ENCODE results near the gene RAB1B. TPM values are rescaled to one million over a fixed set of nuclear protein-coding genes. Genes with fewer than 3 reads are reported as not detected.
"Not testable (repeated sequence)": the region's sequence is repeated elsewhere in the genome, so short reads cannot be mapped to it uniquely, and the experiment has no call there.

Gene RAB1B
- total RNA-seq, 2 experiments from 2014 or later: 146 to 150 TPM

GRCh38 chr11:66275396-66275795 lies 7.0 kb downstream of the RAB1B start:
- CTCF ChIA-PET: interaction anchor here (1.2 kb wide), 1 partner anchor 17 kb away, joined by 3 read pairs; no protein-coding TSS in a partner anchor
- Mint-ChIP-seq H3K27me3 (peaks cover 12% of the 10 kb centered on the region), H3K9me3 (no peaks in the 10 kb centered on the region), H3K4me3 (no peak overlapping the region), H3K27ac (no peak overlapping the region), H3K4me1 (peaks cover 38% of the 10 kb centered on the region), H3K36me3 (ENCODE audit: low read depth) (peaks cover 43% of the 10 kb centered on the region)
- POLR2A ChIA-PET: interaction anchor here (0.5 to 0.8 kb wide), 2 partner anchors 12 to 19 kb away, joined by 3 read pairs; no protein-coding TSS in a partner anchor
- no peak for DNase-seq

- peaks cover 37% of the 10 kb centered on the region for H3K36me3 Mint-ChIP-seq (ENCODE audit: low read depth)
- H3K4me3 Mint-ChIP-seq: no peak overlapping the region
- peaks cover 35% of the 10 kb centered on the region for H3K4me1 Mint-ChIP-seq
- no peak overlapping the region for H3K27ac Mint-ChIP-seq
- ChIA-PET CTCF (interaction anchor here (1.2 kb wide), 1 partner anchor 18 kb away, joined by 3 read pairs; no protein-coding TSS in a partner anchor), POLR2A (interaction anchor here (0.5 to 0.8 kb wide), 2 partner anchors 11 to 20 kb away, joined by 3 read pairs; no protein-coding TSS in a partner anchor)
- no peaks in the 10 kb centered on the region for H3K9me3 Mint-ChIP-seq
- DNase-seq: no peak
- peaks cover 15% of the 10 kb centered on the region for H3K27me3 Mint-ChIP-seq
These were observed 7.7 kb downstream of the RAB1B start for GRCh38 chr11:66275984-66276612.

- H3K4me3 Mint-ChIP-seq, DNase-seq, H3K27ac Mint-ChIP-seq, H3K9me3 Mint-ChIP-seq, CTCF ChIA-PET: not testable (repeated sequence)
- POLR2A ChIA-PET: interaction anchor here (0.7 to 1.0 kb wide), 2 partner anchors 13 to 153 kb away, joined by 3 to 6 read pairs; partner anchors contain the start of gene YIF1A
- Mint-ChIP-seq H3K36me3 (ENCODE audit: low read depth) (peaks cover 36% of the 10 kb centered on the region), H3K4me1 (peaks cover 40% of the 10 kb centered on the region), H3K27me3 (peaks cover 16% of the 10 kb centered on the region)
These were observed 8.2 kb downstream of the RAB1B start for GRCh38 chr11:66276619-66277018.

- H3K36me3 Mint-ChIP-seq (ENCODE audit: low read depth): peaks cover 32% of the 10 kb centered on the region
- POLR2A ChIA-PET: interaction anchor here (0.7 to 1.0 kb wide), 2 partner anchors 12 to 152 kb away, joined by 3 to 6 read pairs; partner anchors contain the start of gene YIF1A
- DNase-seq, CTCF ChIA-PET, H3K9me3 Mint-ChIP-seq, H3K4me3 Mint-ChIP-seq, H3K27ac Mint-ChIP-seq: not testable (repeated sequence)
- peaks cover 38% of the 10 kb centered on the region for H3K4me1 Mint-ChIP-seq
- peaks cover 16% of the 10 kb centered on the region for H3K27me3 Mint-ChIP-seq
These were observed 8.6 kb downstream of the RAB1B start for GRCh38 chr11:66277064-66277463.

DNA sequence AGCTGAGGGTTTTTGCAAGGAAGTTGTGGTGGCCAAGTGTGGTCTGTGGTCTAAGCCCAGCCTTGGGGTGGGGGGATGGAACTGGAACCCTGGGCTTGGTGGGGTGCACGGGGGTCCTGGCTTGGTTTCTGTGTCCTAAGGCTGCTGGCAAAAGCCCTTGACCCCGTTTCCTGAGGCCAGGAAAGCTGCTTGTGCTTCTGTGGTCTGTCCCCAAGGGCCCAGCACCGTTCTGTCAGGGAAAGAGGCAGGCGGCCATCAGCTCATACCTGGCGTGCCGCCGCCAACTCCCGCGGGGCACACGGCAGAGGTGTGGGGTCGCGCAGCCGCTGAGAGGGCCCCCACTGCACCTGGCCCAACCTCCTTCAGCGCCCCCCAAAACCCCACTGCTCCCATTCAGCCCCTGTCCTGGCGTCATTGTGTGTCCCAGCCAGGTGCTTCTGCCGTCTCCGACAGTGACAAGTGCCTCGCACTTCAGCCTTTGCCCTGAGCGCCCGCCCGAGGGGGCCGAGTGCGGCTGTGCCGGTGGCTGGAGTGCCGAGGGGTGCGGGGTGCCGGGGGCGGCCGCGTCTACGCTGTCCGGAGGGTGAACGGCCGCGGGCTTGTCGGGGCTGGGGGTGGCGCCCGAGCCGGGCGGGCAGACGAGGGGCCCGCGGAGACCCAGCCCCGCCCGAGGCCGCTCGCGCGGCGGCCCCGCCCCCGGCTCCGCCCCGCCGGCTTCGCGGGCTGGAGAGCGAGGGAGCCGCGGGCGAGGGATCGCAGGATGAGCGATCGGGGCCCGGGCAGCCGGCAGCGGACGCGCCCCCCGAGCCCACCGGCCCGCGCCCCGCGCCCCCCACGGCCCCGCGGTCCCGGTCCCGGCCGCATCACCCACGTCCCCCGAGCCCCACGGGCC lies 9.3 kb downstream of the RAB1B start, which contains the start of gene CNIH2:
TSS of gene CNIH2 (plus strand) at position 705 of the 892 bp plus-strand sequence. CDS start 282 bp downstream, outside the sequence.
- H3K27ac Mint-ChIP-seq: no peak within 1 kb of the TSS
- H3K4me1 Mint-ChIP-seq: peaks cover 38% of the 10 kb centered on the region
- H3K27me3 Mint-ChIP-seq: peaks cover 16% of the 10 kb centered on the region
- peaks cover 26% of the 10 kb centered on the region for H3K36me3 Mint-ChIP-seq (ENCODE audit: low read depth)
- no peaks in the 10 kb centered on the region for H3K9me3 Mint-ChIP-seq
- H3K4me3 Mint-ChIP-seq: peak within 1 kb of the TSS; percentile 24
- ChIA-PET POLR2A (interaction anchor here (0.7 to 3.5 kb wide), 4 partner anchors 11 to 151 kb away, joined by 3 to 17 read pairs (median 4); partner anchors contain the start of gene YIF1A), CTCF (no interaction called here)
- DNase-seq: peak; percentile 49

- H3K4me1 Mint-ChIP-seq: peaks cover 40% of the 10 kb centered on the region
- ChIA-PET POLR2A (interaction anchor here (1.2 to 5.5 kb wide), 4 partner anchors 9 to 20 kb away, joined by 3 to 78 read pairs (median 12); partner anchors contain the start of genes RAB1B and YIF1A), CTCF (interaction anchor here (0.7 kb wide), 1 partner anchor 256 kb away, joined by 4 read pairs; no protein-coding TSS in a partner anchor)
- H3K27me3 Mint-ChIP-seq: peaks cover 16% of the 10 kb centered on the region
- no peak overlapping the region for H3K27ac Mint-ChIP-seq
- no peaks in the 10 kb centered on the region for H3K9me3 Mint-ChIP-seq
- H3K36me3 Mint-ChIP-seq (ENCODE audit: low read depth): peaks cover 18% of the 10 kb centered on the region
- peak overlapping the region; percentile 24 for H3K4me3 Mint-ChIP-seq
- DNase-seq: no peak
These were observed 10.1 kb downstream of the RAB1B start for GRCh38 chr11:66278363-66279091.

DNA sequence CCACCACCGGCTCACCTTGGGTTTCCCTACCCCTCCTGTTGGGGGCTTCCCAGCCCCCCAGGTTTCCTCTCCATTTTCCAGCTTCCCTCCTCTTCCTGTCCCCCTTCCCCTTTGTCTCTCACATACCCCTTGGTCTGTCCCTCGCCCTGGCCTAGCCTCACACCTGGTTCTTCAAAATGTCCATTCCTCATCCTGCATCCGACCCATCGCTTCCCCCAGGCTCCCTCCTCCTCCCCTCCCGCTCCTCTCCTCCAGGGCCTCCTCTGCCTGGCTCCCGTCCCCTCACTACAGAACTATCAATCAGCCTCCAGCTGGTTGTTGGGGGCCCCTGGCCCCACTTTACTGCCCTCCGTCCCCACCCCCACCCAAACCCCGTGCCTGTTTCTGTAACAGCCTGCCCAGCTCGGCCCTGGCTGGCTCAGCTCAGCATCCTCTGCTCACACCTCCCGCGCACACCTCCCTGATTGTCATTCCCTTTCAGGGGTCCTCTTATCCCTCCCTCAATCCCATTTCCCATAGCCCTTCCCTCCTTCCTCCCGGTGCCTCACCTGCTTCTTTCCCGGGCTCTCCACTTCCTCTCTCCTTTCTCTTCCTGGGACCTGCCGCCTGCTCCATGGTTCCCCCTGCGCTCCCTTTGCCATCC lies 10.8 kb downstream of the RAB1B start:
- peaks cover 16% of the 10 kb centered on the region for H3K27me3 Mint-ChIP-seq
- ChIA-PET CTCF (interaction anchor here (0.7 kb wide), 1 partner anchor 257 kb away, joined by 4 read pairs; no protein-coding TSS in a partner anchor), POLR2A (interaction anchor here (1.2 to 5.5 kb wide), 4 partner anchors 9 to 21 kb away, joined by 3 to 78 read pairs (median 12); partner anchors contain the start of genes RAB1B and YIF1A)
- H3K9me3 Mint-ChIP-seq: no peaks in the 10 kb centered on the region
- no peak overlapping the region for H3K27ac Mint-ChIP-seq
- no peak for DNase-seq
- H3K4me1 Mint-ChIP-seq: peaks cover 39% of the 10 kb centered on the region
- peaks cover 13% of the 10 kb centered on the region for H3K36me3 Mint-ChIP-seq (ENCODE audit: low read depth)
- H3K4me3 Mint-ChIP-seq: no peak overlapping the region

DNA sequence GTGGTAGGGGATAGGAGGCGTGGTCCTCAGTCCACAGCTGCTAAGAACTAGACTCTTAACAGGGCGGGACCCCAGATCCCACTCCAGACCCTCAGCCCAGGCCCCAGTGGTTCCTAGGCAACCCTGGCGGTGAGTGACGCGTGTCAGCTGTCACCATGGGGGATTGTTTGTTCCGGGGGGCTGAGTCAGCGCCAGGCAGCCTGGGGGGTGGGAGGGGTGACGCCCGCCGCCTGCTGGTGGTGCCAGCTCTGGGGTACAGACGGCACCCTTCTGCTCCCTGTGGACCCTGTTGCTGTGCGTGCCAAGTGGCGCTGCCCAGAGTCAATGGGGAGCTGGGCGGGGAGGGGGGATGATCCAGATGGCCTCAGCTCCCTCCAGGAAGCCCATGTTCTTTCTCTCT lies 12.0 kb downstream of the RAB1B start:
- peaks cover 38% of the 10 kb centered on the region for H3K4me1 Mint-ChIP-seq

GRCh38 chr11:66281001-66281400 lies 12.6 kb downstream of the RAB1B start:
- Mint-ChIP-seq H3K9me3 (no peaks in the 10 kb centered on the region), H3K36me3 (ENCODE audit: low read depth) (peaks cover 5% of the 10 kb centered on the region), H3K4me3 (no peak overlapping the region), H3K27me3 (peaks cover 16% of the 10 kb centered on the region), H3K27ac (no peak overlapping the region), H3K4me1 (peaks cover 38% of the 10 kb centered on the region)
- no peak for DNase-seq
- ChIA-PET POLR2A (interaction anchor here (1.7 to 5.5 kb wide), 4 partner anchors 8 to 32 kb away, joined by 5 to 78 read pairs (median 11); partner anchors contain the start of genes RAB1B and YIF1A), CTCF (interaction anchor here (1.0 to 4.6 kb wide), 3 partner anchors 8 to 21 kb away, joined by 3 to 44 read pairs (median 5); partner anchors contain the start of genes RAB1B and YIF1A)

More for the DNA sequence above, 12.0 kb downstream of the RAB1B start:
- Mint-ChIP-seq H3K36me3 (ENCODE audit: low read depth) (peaks cover 8% of the 10 kb centered on the region), H3K27ac (no peak overlapping the region), H3K27me3 (peaks cover 16% of the 10 kb centered on the region), H3K9me3 (no peaks in the 10 kb centered on the region), H3K4me3 (no peak overlapping the region)
- ChIA-PET CTCF (interaction anchor here (1.0 to 4.6 kb wide), 3 partner anchors 9 to 21 kb away, joined by 3 to 44 read pairs (median 5); partner anchors contain the start of genes RAB1B and YIF1A), POLR2A (interaction anchor here (1.7 to 5.5 kb wide), 4 partner anchors 8 to 33 kb away, joined by 5 to 78 read pairs (median 11); partner anchors contain the start of genes RAB1B and YIF1A)
- no peak for DNase-seq

DNA sequence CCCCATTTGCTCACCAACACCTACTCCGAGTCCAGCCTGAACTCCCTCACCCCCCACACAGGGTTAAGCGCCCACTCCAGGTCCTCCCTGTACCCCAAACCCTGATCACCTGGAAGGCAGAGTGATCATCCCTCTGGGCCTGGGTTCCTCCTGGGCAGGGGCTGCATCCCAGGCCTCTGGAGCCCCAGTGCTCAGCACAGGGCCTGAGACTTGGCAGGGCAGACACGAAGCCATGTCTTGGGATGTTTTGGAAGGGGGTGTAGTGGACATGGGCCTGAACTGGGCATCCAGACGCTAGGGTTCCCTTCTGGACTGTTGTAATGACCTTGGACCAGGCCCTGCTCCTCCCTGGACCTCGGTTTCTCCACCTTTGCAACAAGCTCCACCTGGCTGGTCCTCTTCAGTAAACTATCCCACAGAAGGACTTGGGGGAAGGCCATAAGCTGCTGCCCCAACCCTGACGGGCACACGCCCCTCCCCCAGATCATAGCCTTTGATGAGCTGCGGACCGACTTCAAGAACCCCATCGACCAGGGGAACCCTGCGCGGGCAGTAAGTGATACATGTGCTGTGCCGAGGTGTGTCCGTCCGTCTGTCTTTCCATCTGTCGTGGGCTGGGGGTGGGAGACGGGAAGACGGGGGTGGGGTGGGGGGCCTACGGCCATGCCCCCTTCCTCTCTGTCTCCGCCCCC lies 13.5 kb downstream of the RAB1B start:
- no peak overlapping the region for H3K27ac Mint-ChIP-seq
- peaks cover 3% of the 10 kb centered on the region for H3K36me3 Mint-ChIP-seq (ENCODE audit: low read depth)
- H3K27me3 Mint-ChIP-seq: peaks cover 16% of the 10 kb centered on the region
- ChIA-PET POLR2A (interaction anchor here (0.7 to 5.5 kb wide), 5 partner anchors 12 to 140 kb away, joined by 3 to 78 read pairs (median 5); partner anchors contain the start of gene RAB1B), CTCF (interaction anchor here (1.3 to 4.6 kb wide), 3 partner anchors 12 to 104 kb away, joined by 4 to 44 read pairs (median 13); partner anchors contain the start of gene RAB1B)
- H3K9me3 Mint-ChIP-seq: no peaks in the 10 kb centered on the region
- DNase-seq: no peak
- peaks cover 41% of the 10 kb centered on the region for H3K4me1 Mint-ChIP-seq
- H3K4me3 Mint-ChIP-seq: no peak overlapping the region

Measured in activated CD4-positive, alpha-beta memory T cell treated with anti-CD3 and anti-CD28 coated beads, Interleukin-2, amount 10 ng/mL, durations not matched to agents 7 days and 5 days (primary cell).